Panc1 (cell line): ENCODE data around the gene CCDC28A. TPM values are rescaled to one million over a fixed set of nuclear protein-coding genes. Genes with fewer than 3 reads are reported as not detected.

Source experiments
- ATAC-seq: fragments of 200-7000 bp; cut with Tn5 transposase; 2 replicates; pipeline ENCODE4 v1.9.1; 2020; ENCODE audit warnings: mild to moderate bottlenecking, moderate library complexity
- BruUV-seq: library from RNA; stranded (reverse); fragments of 400-500 nt; replicated peaks from 2 replicates; lab custom pipeline; 2021; lab: Mats Ljungman, UMichigan
- CTCF ChIA-PET: fragments of 300-600 bp; sonication (Branson Sonifier 250); formaldehyde crosslinking; loops from one replicate; lab custom pipeline; 2022; ENCODE audit warnings: antibody characterized with exemption; lab: Charles Lee
- POLR2A ChIA-PET: fragments of 300-600 bp; sonication (Branson Sonifier 250); formaldehyde crosslinking; loops from one replicate; lab custom pipeline; 2022; ENCODE audit warnings: antibody characterized with exemption; lab: Charles Lee
- DNase-seq: peaks from one replicate; pipeline ENCODE4 v3.0.0-alpha.2; 2010; ENCODE audit warnings: low read depth, low spot score
- H3K27ac ChIP-seq: 2 replicates; pipeline ENCODE4 v1.5.1; 2011; ENCODE audit warnings: mild to moderate bottlenecking, low read length, inconsistent platforms
- H3K27me3 ChIP-seq: fragments of 200-500 bp; sonication (Bioruptor generic); 2 replicates; pipeline ENCODE4 v1.6.0; 2014; ENCODE audit warnings: low read length, inconsistent platforms; ENCODE audit not compliant: control insufficient read depth, insufficient read depth
- H3K36me3 ChIP-seq: fragments of 200-500 bp; sonication (Bioruptor generic); 2 replicates; pipeline ENCODE4 v1.5.1; 2014; ENCODE audit warnings: inconsistent platforms, mild to moderate bottlenecking, low read length, moderate library complexity; ENCODE audit not compliant: control insufficient read depth, insufficient read depth
- H3K4me1 ChIP-seq: 2 replicates; pipeline ENCODE4 v1.5.1; 2011; ENCODE audit warnings: inconsistent platforms, mild to moderate bottlenecking, low read length, moderate library complexity; ENCODE audit not compliant: control insufficient read depth, insufficient read depth
- H3K4me3 ChIP-seq, 2 experiments: 2 replicates each; pipeline ENCODE4 v1.5.1; 2011 to 2012; ENCODE audit warnings: low read depth in 2 of 2, low read length in 2 of 2, mild to moderate bottlenecking in 2 of 2, inconsistent platforms in 1 of 2, moderate library complexity in 1 of 2
- H3K9me3 ChIP-seq: fragments of 200-500 bp; sonication (Bioruptor generic); 2 replicates; pipeline ENCODE4 v1.5.1; 2014; ENCODE audit warnings: low read depth, mild to moderate bottlenecking, inconsistent platforms, low read length, moderate library complexity; ENCODE audit not compliant: control insufficient read depth, insufficient read depth
- CTCF ChIP-seq: fragments of 450-650 bp; IDR thresholded peaks from 2 replicates; pipeline ENCODE4 v1.5.1; 2017; ENCODE audit warnings: mild to moderate bottlenecking
- POLR2AphosphoS5 ChIP-seq: IDR thresholded peaks from 2 replicates; pipeline ENCODE4 v1.6.1; 2012; ENCODE audit warnings: mild to moderate bottlenecking, low read depth, low read length, moderate library complexity
- REST ChIP-seq, 2 experiments: IDR thresholded peaks; 2 replicates each; pipeline ENCODE4 v1.6.1; 2011 to 2012; ENCODE audit warnings: low read depth in 2 of 2, control low read depth in 1 of 2, low read length in 1 of 2, mild to moderate bottlenecking in 1 of 2, moderate library complexity in 1 of 2; ENCODE audit not compliant: insufficient read depth in 1 of 2
- SIN3A ChIP-seq: IDR thresholded peaks from 2 replicates; pipeline ENCODE4 v1.6.1; 2012; ENCODE audit warnings: low read depth, mild to moderate bottlenecking, low read length, moderate library complexity, borderline replicate concordance; ENCODE audit not compliant: insufficient read depth
- TCF7L2 ChIP-seq: IDR thresholded peaks from 2 replicates; pipeline ENCODE4 v1.6.1; 2011; ENCODE audit warnings: mild to moderate bottlenecking, low read depth, low read length, inconsistent platforms
- in situ Hi-C: cut with HindIII; loops from 2 replicates; pipeline ENCODE4 v1.10.0; 2016; ENCODE audit warnings: low sequenced_read_pairs, low pct_unique_long_range_greater_than_20kb
- intact Hi-C: fragments of 100-400 bp; cut with micrococcal nuclease; formaldehyde crosslinking; loops from one replicate; pipeline ENCODE4 v1.10.0; 2022; ENCODE audit not compliant: unreplicated experiment
- total RNA-seq: library from RNA; stranded (reverse); gene quantifications from one replicate; pipeline ENCODE4 v1.2.1, GENCODE V29; 2021; ENCODE audit not compliant: unreplicated experiment

CCDC28A gene
- total RNA-seq, 1 experiment from 2014 or later, result 4.7 TPM

GRCh38 chr6:138809677-138810076 lies 36.1 kb downstream of the CCDC28A start:
- POLR2A ChIA-PET, result no interaction called here
- in situ Hi-C loops (no loop called here), intact Hi-C loops (no loop called here)
- no peak overlapping the region for H3K27ac ChIP-seq
- H3K9me3 ChIP-seq, result no peaks in the 10 kb centered on the region
- ATAC-seq, result no peak
- no peaks in the 10 kb centered on the region for H3K4me1 ChIP-seq
- no peak overlapping the region for H3K4me3 ChIP-seq
- H3K27me3 ChIP-seq, result peaks cover 6% of the 10 kb centered on the region; the same call in 1 of the 2 replicates
- no peaks in the 10 kb centered on the region for H3K36me3 ChIP-seq
- no peak for TF ChIP-seq REST (IDR thresholded peaks at IDR 0.05; ENCODE audit: insufficient read depth in 1 of 2, low read depth in 2 of 2, low read length in 1 of 2)
- TF ChIP-seq SIN3A, result no peak
- no peak for TF ChIP-seq CTCF
- no peak for TF ChIP-seq TCF7L2
- no peak for TF ChIP-seq POLR2AphosphoS5
- CTCF ChIA-PET, result no interaction called here
- no peak for DNase-seq
- BruUV-seq, result no TSS peak

- Histone ChIP-seq H3K36me3 (no peaks in the 10 kb centered on the region), H3K27ac (no peak overlapping the region), H3K4me1 (no peaks in the 10 kb centered on the region), H3K27me3 (no peaks in the 10 kb centered on the region; the same call in 1 of the 2 replicates), H3K9me3 (no peaks in the 10 kb centered on the region), H3K4me3 (no peak overlapping the region)
- BruUV-seq, result no TSS peak
- in situ Hi-C loops, result no loop called here
- ATAC-seq (no peak), DNase-seq (no peak)
- TF ChIP-seq CTCF, result no peak
- no peak for TF ChIP-seq TCF7L2
- no peak for TF ChIP-seq POLR2AphosphoS5
- TF ChIP-seq REST (IDR thresholded peaks at IDR 0.05; ENCODE audit: insufficient read depth in 1 of 2, low read depth in 2 of 2, low read length in 1 of 2), result no peak
- no peak for TF ChIP-seq SIN3A
- POLR2A ChIA-PET, result no interaction called here
- CTCF ChIA-PET, result interaction anchor here (0.6 kb wide), 1 partner anchor 254 kb away, joined by 3 read pairs; no protein-coding TSS in a partner anchor
- intact Hi-C loops, result no loop called here
These were observed 38.3 kb downstream of the CCDC28A start for GRCh38 chr6:138811866-138812265.
